ENCODE measurements around the gene C1orf52. TPM values are rescaled to one million over a fixed set of nuclear protein-coding genes. Genes with fewer than 3 reads are reported as not detected.

Gene C1orf52
- total and polyA plus RNA-seq, 9 of the 15 experiments (the other 6 are each of a cell fraction or from before 2014, with no cell fraction given), result 17.0 to 38.5 (median 33.0) TPM

DNA sequence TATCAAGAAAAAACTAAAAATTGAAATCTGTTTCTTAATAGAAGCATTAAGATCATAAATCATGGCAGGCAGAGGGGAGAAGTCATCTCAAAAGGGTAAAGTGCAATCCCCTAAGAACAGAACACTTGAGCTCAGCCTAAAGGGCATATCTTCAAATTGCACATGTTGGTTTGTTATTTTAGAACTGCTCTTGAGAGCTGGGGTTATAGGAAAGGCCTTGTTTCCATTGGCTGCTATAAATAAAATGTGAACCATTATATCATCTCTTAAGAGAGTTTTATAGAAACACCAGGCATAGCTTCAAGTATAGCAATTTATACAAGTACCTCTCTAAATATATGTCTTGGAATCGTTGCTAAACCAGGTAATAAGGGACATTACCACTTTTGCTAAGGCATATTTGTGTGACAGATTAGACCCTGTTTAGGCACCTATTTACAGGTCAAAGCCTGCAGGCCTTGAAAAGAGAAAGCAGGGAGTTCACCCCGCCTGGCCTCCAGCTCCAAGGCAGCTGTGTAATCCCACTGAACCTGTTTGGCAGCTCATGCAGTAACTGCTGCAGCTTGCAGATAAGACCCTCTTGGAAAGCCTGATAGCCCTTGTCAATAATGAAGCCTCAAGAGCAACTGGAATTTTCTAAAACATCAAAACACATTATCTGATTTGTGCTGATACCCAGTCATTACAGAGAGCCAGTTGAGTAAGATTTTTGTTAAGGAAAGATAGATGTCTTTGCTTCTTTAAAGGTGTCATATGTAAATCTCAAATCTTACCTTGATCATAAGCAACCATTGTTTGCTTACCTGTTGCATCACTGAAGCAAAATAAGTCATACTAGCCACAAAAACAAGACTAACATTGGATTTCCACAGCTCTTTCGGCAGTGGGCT, 34.5 kb downstream of the C1orf52 start (continued):
- TF ChIP-seq, protein P1, sequence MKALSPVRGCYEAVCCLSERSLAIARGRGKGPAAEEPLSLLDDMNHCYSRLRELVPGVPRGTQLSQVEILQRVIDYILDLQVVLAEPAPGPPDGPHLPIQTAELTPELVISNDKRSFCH (CRISPR knock-in tag; IDR thresholded peaks at IDR 0.05), result no peak
- TF ChIP-seq, protein P1 (tag; IDR thresholded peaks at IDR 0.05), result peak; percentile 84; the same call in 1 of the 2 replicates
- peak; percentile 78 for TF ChIP-seq GATAD2A (IDR thresholded peaks at IDR 0.05)
- TF ChIP-seq ZFPM2 (CRISPR knock-in tag; IDR thresholded peaks at IDR 0.05), result no peak
- TF ChIP-seq, protein P2, sequence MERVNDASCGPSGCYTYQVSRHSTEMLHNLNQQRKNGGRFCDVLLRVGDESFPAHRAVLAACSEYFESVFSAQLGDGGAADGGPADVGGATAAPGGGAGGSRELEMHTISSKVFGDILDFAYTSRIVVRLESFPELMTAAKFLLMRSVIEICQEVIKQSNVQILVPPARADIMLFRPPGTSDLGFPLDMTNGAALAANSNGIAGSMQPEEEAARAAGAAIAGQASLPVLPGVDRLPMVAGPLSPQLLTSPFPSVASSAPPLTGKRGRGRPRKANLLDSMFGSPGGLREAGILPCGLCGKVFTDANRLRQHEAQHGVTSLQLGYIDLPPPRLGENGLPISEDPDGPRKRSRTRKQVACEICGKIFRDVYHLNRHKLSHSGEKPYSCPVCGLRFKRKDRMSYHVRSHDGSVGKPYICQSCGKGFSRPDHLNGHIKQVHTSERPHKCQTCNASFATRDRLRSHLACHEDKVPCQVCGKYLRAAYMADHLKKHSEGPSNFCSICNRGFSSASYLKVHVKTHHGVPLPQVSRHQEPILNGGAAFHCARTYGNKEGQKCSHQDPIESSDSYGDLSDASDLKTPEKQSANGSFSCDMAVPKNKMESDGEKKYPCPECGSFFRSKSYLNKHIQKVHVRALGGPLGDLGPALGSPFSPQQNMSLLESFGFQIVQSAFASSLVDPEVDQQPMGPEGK (CRISPR knock-in tag; IDR thresholded peaks at IDR 0.05; ENCODE audit: borderline replicate concordance), result no peak
- TF ChIP-seq, protein P3, sequence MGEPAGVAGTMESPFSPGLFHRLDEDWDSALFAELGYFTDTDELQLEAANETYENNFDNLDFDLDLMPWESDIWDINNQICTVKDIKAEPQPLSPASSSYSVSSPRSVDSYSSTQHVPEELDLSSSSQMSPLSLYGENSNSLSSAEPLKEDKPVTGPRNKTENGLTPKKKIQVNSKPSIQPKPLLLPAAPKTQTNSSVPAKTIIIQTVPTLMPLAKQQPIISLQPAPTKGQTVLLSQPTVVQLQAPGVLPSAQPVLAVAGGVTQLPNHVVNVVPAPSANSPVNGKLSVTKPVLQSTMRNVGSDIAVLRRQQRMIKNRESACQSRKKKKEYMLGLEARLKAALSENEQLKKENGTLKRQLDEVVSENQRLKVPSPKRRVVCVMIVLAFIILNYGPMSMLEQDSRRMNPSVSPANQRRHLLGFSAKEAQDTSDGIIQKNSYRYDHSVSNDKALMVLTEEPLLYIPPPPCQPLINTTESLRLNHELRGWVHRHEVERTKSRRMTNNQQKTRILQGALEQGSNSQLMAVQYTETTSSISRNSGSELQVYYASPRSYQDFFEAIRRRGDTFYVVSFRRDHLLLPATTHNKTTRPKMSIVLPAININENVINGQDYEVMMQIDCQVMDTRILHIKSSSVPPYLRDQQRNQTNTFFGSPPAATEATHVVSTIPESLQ (CRISPR knock-in tag; IDR thresholded peaks at IDR 0.05), result no peak
- TF ChIP-seq CHD4 (IDR thresholded peaks at IDR 0.05; ENCODE audit: insufficient read depth, insufficient replicate concordance, low read depth, low read length, poor library complexity, severe bottlenecking), result no peak
- TF ChIP-seq, protein P4, sequence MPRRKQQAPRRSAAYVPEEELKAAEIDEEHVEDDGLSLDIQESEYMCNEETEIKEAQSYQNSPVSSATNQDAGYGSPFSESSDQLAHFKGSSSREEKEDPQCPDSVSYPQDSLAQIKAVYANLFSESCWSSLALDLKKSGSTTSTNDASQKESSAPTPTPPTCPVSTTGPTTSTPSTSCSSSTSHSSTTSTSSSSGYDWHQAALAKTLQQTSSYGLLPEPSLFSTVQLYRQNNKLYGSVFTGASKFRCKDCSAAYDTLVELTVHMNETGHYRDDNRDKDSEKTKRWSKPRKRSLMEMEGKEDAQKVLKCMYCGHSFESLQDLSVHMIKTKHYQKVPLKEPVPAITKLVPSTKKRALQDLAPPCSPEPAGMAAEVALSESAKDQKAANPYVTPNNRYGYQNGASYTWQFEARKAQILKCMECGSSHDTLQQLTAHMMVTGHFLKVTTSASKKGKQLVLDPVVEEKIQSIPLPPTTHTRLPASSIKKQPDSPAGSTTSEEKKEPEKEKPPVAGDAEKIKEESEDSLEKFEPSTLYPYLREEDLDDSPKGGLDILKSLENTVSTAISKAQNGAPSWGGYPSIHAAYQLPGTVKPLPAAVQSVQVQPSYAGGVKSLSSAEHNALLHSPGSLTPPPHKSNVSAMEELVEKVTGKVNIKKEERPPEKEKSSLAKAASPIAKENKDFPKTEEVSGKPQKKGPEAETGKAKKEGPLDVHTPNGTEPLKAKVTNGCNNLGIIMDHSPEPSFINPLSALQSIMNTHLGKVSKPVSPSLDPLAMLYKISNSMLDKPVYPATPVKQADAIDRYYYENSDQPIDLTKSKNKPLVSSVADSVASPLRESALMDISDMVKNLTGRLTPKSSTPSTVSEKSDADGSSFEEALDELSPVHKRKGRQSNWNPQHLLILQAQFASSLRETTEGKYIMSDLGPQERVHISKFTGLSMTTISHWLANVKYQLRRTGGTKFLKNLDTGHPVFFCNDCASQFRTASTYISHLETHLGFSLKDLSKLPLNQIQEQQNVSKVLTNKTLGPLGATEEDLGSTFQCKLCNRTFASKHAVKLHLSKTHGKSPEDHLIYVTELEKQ (CRISPR knock-in tag; IDR thresholded peaks at IDR 0.05), result no peak
- no peak for TF ChIP-seq ATF1 (CRISPR knock-in tag; IDR thresholded peaks at IDR 0.05)
- peak; percentile 73 for TF ChIP-seq ATF1 (tag; IDR thresholded peaks at IDR 0.05)
- no peak for TF ChIP-seq SNIP1 (IDR thresholded peaks at IDR 0.05; ENCODE audit: low read depth)
- TF ChIP-seq ZBTB1 (CRISPR knock-in tag; IDR thresholded peaks at IDR 0.05; ENCODE audit: borderline replicate concordance, low read depth), result no peak
- no peak for TF ChIP-seq STAG1 (CRISPR knock-in tag; IDR thresholded peaks at IDR 0.05; ENCODE audit: borderline replicate concordance)
- no peak for TF ChIP-seq ZSCAN32 (CRISPR knock-in tag; IDR thresholded peaks at IDR 0.05)
- TF ChIP-seq NR3C1 (CRISPR knock-in tag; IDR thresholded peaks at IDR 0.05), result no peak
- TF ChIP-seq RBBP5 (IDR thresholded peaks at IDR 0.05; ENCODE audit: borderline replicate concordance, insufficient read depth, low read length, poor library complexity, severe bottlenecking), result peak; percentile 73
- peak in 1 of 2 experiments; percentile 66; a peak in 2 of 3 replicates for TF ChIP-seq CBX3 (IDR thresholded peaks at IDR 0.05; ENCODE audit: borderline replicate concordance in 1 of 2, low read length in 2 of 2)
- TF ChIP-seq LARP7 (IDR thresholded peaks at IDR 0.05), result no peak
- TF ChIP-seq ARID2 (IDR thresholded peaks at IDR 0.05), result no peak
- peak; percentile 43 for TF ChIP-seq EHMT2 (IDR thresholded peaks at IDR 0.05)
